Right lobe of liver (tissue), 4 donors: Measurements from ENCODE around the gene PHTF2.

Experiments
- POLR2A ChIP-seq: fragments of 450-650 bp; IDR thresholded peaks from one replicate; pipeline ENCODE4 v1.6.1; 2017; ENCODE audit warnings: antibody characterized with exemption, mild to moderate bottlenecking
- TF ChIP-seq, protein P1 (sequence below), 4 donors: fragments of 200-600 bp in 3 of 4; fragments of 450-650 bp in 1 of 4; IDR thresholded peaks; one replicate each; pipeline versions ENCODE4 v1.5.1 to v1.8.0; 2016 to 2022; ENCODE audit warnings: antibody characterized with exemption in 4 of 4, mild to moderate bottlenecking in 2 of 4
- donor health status: DM: no; HTN: no; CAD: no.
- donor health status: DM: no; HTN: no; CAD: no.
- donor health status: DM: no; HTN: yes; CAD: no.

DNA sequence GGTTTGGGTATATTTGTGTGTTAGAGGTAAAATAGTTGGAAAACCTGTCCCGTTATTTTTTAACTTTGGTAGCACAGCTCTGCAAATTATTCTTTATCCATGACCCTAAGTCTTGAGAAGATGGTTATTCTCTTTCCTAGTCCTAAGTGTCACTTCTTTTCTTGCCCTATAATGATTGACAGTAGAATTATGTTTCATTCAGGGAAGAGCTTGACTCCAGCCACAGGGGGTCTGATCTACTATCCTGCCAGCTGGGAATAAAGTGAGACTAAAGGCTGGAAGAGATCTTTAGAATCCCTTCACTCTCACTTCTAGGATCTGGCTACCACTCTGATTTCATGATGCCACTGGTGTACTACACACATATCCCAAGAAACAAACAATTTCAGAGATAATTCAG is 90.4 kb downstream of the PHTF2 start:
- TF ChIP-seq, protein P1, sequence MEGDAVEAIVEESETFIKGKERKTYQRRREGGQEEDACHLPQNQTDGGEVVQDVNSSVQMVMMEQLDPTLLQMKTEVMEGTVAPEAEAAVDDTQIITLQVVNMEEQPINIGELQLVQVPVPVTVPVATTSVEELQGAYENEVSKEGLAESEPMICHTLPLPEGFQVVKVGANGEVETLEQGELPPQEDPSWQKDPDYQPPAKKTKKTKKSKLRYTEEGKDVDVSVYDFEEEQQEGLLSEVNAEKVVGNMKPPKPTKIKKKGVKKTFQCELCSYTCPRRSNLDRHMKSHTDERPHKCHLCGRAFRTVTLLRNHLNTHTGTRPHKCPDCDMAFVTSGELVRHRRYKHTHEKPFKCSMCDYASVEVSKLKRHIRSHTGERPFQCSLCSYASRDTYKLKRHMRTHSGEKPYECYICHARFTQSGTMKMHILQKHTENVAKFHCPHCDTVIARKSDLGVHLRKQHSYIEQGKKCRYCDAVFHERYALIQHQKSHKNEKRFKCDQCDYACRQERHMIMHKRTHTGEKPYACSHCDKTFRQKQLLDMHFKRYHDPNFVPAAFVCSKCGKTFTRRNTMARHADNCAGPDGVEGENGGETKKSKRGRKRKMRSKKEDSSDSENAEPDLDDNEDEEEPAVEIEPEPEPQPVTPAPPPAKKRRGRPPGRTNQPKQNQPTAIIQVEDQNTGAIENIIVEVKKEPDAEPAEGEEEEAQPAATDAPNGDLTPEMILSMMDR (IDR thresholded peaks at IDR 0.05): no peak
- TF ChIP-seq POLR2A: no peak
